Mucosa of descending colon (tissue), 3 donors: ENCODE measurements around the gene AOPEP. TPM values are rescaled to one million over a fixed set of nuclear protein-coding genes. Genes with fewer than 3 reads are reported as not detected.

Experiments used
- ATAC-seq: fragments of 200-7000 bp; cut with Tn5 transposase; one replicate; pipeline ENCODE4 v1.9.1; 2020; ENCODE audit warnings: mild to moderate bottlenecking, moderate library complexity
- DNase-seq, 3 donors: peaks; one replicate each; pipeline ENCODE4 v3.0.0-alpha.2; 2020
- H3K36me3 ChIP-seq: fragments of 200-600 bp; one replicate; pipeline ENCODE4 v1.8.0; 2021; ENCODE audit warnings: low read depth, mild to moderate bottlenecking
- H3K4me1 ChIP-seq: fragments of 200-600 bp; one replicate; pipeline ENCODE4 v1.8.0; 2021; ENCODE audit warnings: low read depth, mild to moderate bottlenecking
- H3K4me3 ChIP-seq: fragments of 200-600 bp; one replicate; pipeline ENCODE4 v1.8.0; 2021; ENCODE audit warnings: mild to moderate bottlenecking
- H3K9me3 ChIP-seq: fragments of 200-600 bp; one replicate; pipeline ENCODE4 v1.8.0; 2021; ENCODE audit warnings: mild to moderate bottlenecking
- intact Hi-C, 2 donors: fragments of 100-400 bp; cut with DNase I in 1 of 2; cut with micrococcal nuclease in 1 of 2; formaldehyde crosslinking; loops; one replicate each; pipeline versions ENCODE4 v1.11.0 to v1.11.1; 2022; cut with DNase I, micrococcal nuclease
- total RNA-seq, 3 donors: library from RNA; stranded (reverse); fragmentation: NEBNext Ultra II Directional in 2 of 3; extraction: Animal tissue kit (Norgen Biotek cat#: 25700) in 2 of 3; gene quantifications; one replicate each; pipeline versions ENCODE4 v1.2.1 to v1.2.4, GENCODE V29; 2021 to 2023
- TF ChIP-seq, protein P1 (sequence below): fragments of 200-600 bp; IDR thresholded peaks from one replicate; pipeline ENCODE4 v1.8.0; 2022; ENCODE audit warnings: antibody characterized with exemption, mild to moderate bottlenecking
- donor health status: DM: no; HTN: no; CAD: no; lungs with moderate emphysema.
- donor health status: DM: no; HTN: no; CAD: no.
- donor health status: DM: no; HTN: yes; CAD: no.

Gene AOPEP
- total RNA-seq, 3 donors from 2014 or later: 47.5 to 102 (median 57.8) TPM

DNA sequence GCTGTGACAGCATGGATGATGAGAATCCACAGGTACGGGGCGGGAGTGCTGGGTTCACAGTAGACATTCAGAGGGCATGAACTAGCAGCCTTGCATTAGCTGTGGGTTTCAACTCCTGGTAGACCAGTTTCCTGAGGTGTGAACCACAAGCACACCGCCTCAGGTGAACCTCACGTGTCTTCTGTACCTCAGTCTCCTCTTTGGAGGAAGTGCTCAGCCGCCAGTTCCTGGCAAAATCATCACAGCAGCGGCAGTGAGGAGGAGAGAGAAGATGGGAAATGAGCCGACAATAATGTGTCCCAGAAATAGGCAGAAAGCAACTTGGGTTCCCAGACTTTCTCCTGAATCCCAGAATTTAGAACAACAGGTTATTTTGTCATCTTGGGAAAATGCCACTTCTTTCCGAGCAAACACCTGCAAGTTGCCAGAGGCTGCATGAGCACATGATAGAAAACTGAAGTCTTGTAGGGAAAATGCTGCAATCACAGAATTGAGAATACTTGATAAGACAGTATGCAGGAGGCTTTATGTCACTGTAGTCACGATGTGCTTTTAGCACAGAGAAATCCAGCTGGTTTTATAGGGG, 258.5 kb downstream of the AOPEP start:
- intact Hi-C loops: no loop called here
- ATAC-seq: no peak

DNA sequence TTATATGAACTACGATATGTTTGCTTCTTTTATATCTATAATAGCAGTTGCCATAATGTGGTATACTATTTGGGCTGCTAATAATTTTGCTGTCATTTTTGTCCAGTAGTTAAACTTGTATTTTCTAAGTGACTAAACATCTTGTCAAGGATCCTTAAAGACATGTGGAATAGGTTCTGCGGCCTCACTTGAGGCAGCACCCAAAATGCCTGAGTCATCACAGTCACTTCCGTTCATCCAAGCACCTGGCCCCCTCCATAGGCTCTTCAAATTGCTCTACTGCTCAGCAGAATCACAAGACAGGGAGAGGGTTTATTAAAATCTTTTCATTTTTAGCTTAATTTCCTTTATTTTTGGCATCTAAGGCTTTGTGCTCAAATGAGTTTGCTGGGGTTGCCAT, 259.1 kb downstream of the AOPEP start:
- Histone ChIP-seq H3K9me3 (no peaks in the 10 kb centered on the region), H3K4me1 (no peaks in the 10 kb centered on the region), H3K4me3 (no peak overlapping the region), H3K36me3 (no peaks in the 10 kb centered on the region)
- TF ChIP-seq, protein P1, sequence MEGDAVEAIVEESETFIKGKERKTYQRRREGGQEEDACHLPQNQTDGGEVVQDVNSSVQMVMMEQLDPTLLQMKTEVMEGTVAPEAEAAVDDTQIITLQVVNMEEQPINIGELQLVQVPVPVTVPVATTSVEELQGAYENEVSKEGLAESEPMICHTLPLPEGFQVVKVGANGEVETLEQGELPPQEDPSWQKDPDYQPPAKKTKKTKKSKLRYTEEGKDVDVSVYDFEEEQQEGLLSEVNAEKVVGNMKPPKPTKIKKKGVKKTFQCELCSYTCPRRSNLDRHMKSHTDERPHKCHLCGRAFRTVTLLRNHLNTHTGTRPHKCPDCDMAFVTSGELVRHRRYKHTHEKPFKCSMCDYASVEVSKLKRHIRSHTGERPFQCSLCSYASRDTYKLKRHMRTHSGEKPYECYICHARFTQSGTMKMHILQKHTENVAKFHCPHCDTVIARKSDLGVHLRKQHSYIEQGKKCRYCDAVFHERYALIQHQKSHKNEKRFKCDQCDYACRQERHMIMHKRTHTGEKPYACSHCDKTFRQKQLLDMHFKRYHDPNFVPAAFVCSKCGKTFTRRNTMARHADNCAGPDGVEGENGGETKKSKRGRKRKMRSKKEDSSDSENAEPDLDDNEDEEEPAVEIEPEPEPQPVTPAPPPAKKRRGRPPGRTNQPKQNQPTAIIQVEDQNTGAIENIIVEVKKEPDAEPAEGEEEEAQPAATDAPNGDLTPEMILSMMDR: no peak
- DNase-seq (no peak), ATAC-seq (no peak)
- intact Hi-C loops: no loop called here

More for the DNA sequence above, 258.5 kb downstream of the AOPEP start:
- Histone ChIP-seq H3K4me1 (no peaks in the 10 kb centered on the region), H3K9me3 (no peaks in the 10 kb centered on the region), H3K36me3 (no peaks in the 10 kb centered on the region), H3K4me3 (no peak overlapping the region)
- TF ChIP-seq, protein P1: no peak
- no peak for DNase-seq

DNA sequence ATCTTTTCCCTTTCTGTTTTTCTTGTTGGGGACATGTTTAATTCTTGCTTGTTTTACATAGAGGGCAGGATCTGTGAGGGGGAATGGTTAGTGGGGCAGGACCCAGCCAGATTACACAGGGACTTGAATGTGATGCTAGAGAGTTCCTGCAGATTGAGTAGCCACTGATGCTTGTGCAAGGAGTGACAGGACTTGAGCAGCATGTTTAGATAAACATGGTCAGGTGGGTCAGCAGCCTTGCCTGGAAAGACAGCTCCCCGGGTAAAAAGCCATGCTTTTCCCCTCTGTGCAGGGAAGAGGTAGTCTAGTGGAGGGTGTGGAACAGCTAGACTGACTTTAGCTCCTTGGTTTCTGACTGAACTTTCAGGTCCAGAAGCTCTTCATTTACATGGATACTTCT, 261.2 kb downstream of the AOPEP start:
- no peaks in the 10 kb centered on the region for H3K36me3 ChIP-seq
- ATAC-seq (no peak), DNase-seq (no peak)
- no peak overlapping the region for H3K4me3 ChIP-seq
- intact Hi-C loops: no loop called here
- TF ChIP-seq, protein P1: no peak
- no peaks in the 10 kb centered on the region for H3K4me1 ChIP-seq
- no peaks in the 10 kb centered on the region for H3K9me3 ChIP-seq

DNA sequence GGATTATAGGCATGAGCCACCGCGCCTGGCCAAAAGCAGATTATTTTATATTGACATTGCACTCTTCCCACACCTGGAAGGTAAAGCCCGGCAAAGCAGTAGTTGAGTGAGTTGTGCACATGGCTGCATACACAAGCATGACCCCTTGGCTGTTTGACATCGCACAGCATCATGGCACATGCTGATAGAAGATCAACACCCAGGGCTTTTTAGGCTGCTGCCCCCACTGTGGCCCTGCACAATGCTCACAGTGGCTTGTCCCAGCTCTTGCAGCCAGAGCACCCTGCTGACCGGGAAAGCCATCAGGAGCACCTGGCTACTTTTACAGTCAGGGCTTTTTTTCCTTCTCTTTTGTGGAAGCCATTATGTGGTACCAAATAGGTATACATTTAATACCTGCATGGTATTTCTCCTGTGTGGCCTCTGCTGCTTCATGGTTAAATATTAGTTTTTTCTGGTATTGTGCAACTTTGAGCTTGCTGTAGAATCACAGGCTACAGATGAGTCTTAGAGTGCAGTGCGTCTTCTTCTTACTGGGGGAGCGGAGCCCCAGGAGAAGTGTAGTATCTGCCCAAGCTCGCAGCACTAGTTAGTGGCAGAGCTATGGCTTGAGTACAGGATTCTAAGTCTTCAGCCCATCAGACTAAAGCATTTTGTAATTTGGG, 264.5 kb downstream of the AOPEP start:
- DNase-seq: no peak
- H3K4me3 ChIP-seq: no peak overlapping the region
- H3K9me3 ChIP-seq: no peaks in the 10 kb centered on the region
- no peaks in the 10 kb centered on the region for H3K4me1 ChIP-seq
- intact Hi-C loops: loop anchor here in 1 of 2 donors (10.0 kb wide), 1 partner anchor 66 kb away; no protein-coding TSS in a partner anchor
- TF ChIP-seq, protein P1: no peak
- ATAC-seq: no peak
- no peaks in the 10 kb centered on the region for H3K36me3 ChIP-seq

DNA sequence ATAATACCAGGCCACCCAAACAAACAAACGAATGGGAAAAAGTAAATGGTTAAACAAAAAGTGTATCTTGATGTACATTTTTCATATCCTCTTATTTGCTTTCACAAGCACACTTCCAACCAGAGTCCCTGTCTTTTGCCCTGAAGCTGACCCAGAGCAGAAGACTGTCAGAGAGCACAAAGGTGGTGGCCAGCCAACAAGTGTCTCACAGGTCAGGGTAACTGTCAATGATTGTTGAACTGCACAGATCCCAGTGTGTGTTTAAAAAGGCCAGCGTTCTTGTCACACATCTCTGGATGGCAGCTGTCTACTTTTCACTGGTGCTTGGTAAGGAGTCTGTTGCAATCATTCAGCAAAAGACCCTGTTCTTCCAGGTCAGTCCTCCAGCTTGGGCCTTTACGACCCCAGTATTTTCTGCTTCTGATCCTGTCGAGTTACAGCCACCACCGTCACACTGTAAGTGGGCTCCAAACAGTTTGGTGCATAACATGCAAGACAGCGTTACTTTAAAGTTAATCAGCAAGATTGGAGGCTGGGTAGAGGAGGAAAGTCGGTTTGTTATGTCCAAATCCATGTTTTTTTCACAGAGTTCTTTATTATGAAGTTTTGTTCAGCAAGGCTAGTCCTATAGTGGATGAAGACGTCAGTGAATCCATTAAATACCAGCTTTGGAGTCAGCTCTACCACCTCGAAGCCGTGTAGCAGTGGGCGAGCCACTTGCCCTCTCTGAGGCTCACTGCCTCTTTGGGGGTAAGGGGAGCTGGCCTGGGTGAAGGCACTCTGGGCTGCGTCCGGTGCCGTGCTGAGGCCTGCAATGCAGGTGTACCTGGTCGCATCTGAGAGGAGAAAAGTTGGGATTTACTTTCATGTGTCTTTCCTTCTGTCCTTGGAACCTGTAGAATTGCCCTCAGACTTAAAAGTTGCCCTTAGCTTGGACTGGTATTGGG, 265.7 kb downstream of the AOPEP start:
- TF ChIP-seq, protein P1: no peak
- no peaks in the 10 kb centered on the region for H3K36me3 ChIP-seq
- H3K4me1 ChIP-seq: no peaks in the 10 kb centered on the region
- intact Hi-C loops: loop anchor here in 1 of 2 donors (10.0 kb wide), 1 partner anchor 67 kb away; no protein-coding TSS in a partner anchor
- no peak overlapping the region for H3K4me3 ChIP-seq
- DNase-seq: no peak
- no peaks in the 10 kb centered on the region for H3K9me3 ChIP-seq
- ATAC-seq: no peak
